HG03575 (cell line): Measurements from ENCODE around the gene ITPR2.
"Not testable (repeated sequence)": the region's sequence is repeated elsewhere in the genome, so short reads cannot be mapped to it uniquely, and the experiment has no call there.

Source experiments
- ATAC-seq: cut with Tn5 transposase; IDR thresholded peaks from one replicate; pipeline ENCODE4 v1.9.1; 2021; ENCODE audit not compliant: unreplicated experiment, insufficient number of reproducible peaks, low FRiP score; ENCODE audit errors: extremely low read depth

ITPR2 gene

GRCh38 chr12:26530461-26530860 is 302.5 kb downstream of the ITPR2 start:
- no peak for ATAC-seq

- ATAC-seq = no peak
Observed at GRCh38 chr12:26528943-26529342, 304.1 kb downstream of the ITPR2 start.

- ATAC-seq = no peak
Observed at GRCh38 chr12:26527682-26528081, 305.3 kb downstream of the ITPR2 start.

- no peak for ATAC-seq
Observed at GRCh38 chr12:26524862-26525465, 308.0 kb downstream of the ITPR2 start.

- ATAC-seq = no peak
Observed at GRCh38 chr12:26523708-26524150, 309.3 kb downstream of the ITPR2 start.

GRCh38 chr12:26520869-26521268 is 312.1 kb downstream of the ITPR2 start:
- no peak for ATAC-seq

- ATAC-seq = no peak
Observed at GRCh38 chr12:26520109-26520508, 312.9 kb downstream of the ITPR2 start.

GRCh38 chr12:26519462-26519861 is 313.5 kb downstream of the ITPR2 start:
- no peak for ATAC-seq

- not testable (repeated sequence) for ATAC-seq
Observed at GRCh38 chr12:26517320-26517719, 315.7 kb downstream of the ITPR2 start.

- ATAC-seq = no peak
Observed at GRCh38 chr12:26514364-26514763, 318.6 kb downstream of the ITPR2 start.

- ATAC-seq = no peak
Observed at GRCh38 chr12:26513363-26514043, 319.5 kb downstream of the ITPR2 start.

GRCh38 chr12:26512213-26512612 is 320.8 kb downstream of the ITPR2 start:
- no peak for ATAC-seq

GRCh38 chr12:26510354-26510674 is 322.7 kb downstream of the ITPR2 start:
- ATAC-seq = no peak

GRCh38 chr12:26507613-26508012 is 325.4 kb downstream of the ITPR2 start:
- no peak for ATAC-seq

GRCh38 chr12:26499979-26500640 is 332.9 kb downstream of the ITPR2 start:
- ATAC-seq = no peak

GRCh38 chr12:26496170-26496569 is 336.8 kb downstream of the ITPR2 start:
- no peak for ATAC-seq

GRCh38 chr12:26493656-26494055 is 339.3 kb downstream of the ITPR2 start:
- no peak for ATAC-seq

GRCh38 chr12:26492406-26492805 is 340.6 kb downstream of the ITPR2 start:
- no peak for ATAC-seq

GRCh38 chr12:26489908-26490307 is 343.1 kb downstream of the ITPR2 start:
- no peak for ATAC-seq

- ATAC-seq = no peak
Observed at GRCh38 chr12:26488351-26488750, 344.6 kb downstream of the ITPR2 start.
